Measurements from ENCODE around the gene PPOX.

The PPOX gene

DNA sequence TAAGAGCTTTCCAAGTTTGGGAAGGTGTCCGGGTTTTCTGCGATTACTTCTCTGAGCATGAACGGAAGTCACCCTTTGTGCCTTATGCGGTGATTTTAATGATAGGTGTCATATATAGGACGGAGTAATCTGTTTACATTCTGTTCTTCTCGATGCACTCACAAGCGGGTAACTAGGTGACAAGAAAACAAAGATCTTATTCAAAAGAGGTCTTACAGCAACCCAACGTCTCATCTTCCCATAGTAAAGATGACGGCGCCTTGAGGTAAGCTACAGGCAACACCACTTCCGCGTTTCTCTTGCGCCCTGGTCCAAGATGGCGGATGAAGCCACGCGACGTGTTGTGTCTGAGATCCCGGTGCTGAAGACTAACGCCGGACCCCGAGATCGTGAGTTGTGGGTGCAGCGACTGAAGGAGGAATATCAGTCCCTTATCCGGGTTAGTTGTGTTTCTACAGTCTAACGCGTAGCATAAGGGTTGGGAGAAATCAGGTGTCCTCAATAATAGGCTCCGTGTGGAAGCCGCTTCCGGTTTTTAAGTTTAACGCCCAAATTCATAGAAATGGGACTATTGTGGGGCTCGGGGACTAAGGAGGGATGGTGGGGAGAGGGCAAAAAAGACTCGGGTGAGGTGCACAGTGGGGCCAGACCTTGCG is 12.4 kb upstream of the PPOX start, which contains the start of gene UFC1:
UFC1 (plus strand) TSS at position 297 of the 656 bp plus-strand sequence; CDS start at position 317, 20 bp downstream.
- DNase-seq: peak; percentile 83

DNA sequence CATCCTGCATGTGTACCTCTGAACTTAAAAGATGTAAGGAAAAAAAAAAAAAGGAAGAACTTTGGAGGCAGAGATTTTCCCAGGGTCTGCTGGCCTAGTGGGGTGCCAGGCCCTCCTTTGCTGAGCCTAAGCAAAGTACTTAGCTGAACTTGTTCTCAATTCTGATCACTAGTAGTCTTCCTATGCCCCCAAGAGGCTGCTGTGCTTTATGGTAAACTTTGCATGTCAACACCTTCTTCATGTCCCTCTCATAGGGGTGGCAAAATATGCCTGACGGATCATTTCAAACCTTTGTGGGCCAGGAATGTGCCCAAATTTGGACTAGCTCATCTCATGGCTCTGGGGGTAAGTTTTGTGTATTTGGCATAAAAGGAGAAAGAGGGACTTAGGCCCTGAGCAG is 8.4 kb upstream of the PPOX start:
- DNase-seq: no peak

DNA sequence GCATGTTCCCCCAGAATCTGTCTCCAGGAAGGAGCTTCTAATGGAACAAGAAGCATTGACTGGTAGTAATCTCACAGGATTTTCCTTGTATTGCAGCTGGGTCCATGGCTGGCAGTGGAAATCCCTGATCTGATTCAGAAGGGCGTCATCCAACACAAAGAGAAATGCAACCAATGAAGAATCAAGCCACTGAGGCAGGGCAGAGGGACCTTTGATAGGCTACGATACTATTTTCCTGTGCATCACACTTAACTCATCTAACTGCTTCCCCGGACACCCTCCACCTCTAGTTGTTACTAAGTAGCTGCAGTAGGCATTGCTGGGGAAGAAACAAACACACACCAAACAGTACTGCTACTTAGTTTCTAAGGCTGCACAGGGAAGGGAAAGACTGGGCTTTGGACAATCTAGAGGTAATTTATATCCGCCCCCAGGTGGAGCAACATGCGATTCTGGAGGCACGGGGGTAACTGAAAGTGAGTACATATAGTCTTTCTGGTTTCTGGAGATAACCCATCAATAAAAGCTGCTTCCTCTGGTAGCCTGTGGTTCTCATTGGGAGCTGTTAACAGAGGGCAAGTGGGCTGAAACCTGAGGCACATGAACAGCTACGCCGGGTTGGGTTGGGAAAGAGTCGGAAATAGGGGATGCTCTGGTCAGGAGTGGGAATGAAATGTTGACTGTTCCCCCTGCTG is 7.8 kb upstream of the PPOX start:
- DNase-seq: no peak

- DNase-seq: peak; percentile 87
Observed at GRCh38 chr1:161159087-161159912, 6.9 kb upstream of the PPOX start, which contains the start of gene USP21. TSS of gene USP21 (plus strand) at chr1:161159500. CDS start at chr1:161160641, 1,141 bp downstream.

DNA sequence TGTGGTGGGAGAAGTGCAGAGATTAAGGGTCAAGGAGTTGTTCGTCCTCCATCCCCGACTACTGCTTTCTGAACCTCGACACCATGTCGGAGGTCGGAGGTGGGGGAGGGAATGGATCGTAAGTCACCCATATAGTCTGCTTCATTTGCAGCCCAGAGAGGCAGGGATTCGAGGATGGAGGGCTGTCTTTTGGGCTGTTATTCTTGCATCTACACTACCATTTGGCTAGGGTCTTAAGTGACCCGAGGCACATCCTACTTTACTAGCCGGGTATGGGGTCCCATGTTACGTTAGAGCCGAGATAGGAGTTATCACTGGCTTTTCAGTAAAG is 6.3 kb upstream of the PPOX start:
- DNase-seq: no peak

DNA sequence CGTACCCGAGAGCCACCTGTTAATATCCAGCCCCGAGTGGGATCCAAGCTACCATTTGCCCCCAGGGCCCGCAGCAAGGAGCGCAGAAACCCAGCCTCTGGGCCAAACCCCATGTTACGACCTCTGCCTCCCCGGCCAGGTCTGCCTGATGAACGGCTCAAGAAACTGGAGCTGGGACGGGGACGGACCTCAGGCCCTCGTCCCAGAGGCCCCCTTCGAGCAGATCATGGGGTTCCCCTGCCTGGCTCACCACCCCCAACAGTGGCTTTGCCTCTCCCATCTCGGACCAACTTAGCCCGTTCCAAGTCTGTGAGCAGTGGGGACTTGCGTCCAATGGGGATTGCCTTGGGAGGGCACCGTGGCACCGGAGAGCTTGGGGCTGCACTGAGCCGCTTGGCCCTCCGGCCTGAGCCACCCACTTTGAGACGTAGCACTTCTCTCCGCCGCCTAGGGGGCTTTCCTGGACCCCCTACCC is 5.5 kb upstream of the PPOX start:
- no peak for DNase-seq

- no peak for DNase-seq
Observed at GRCh38 chr1:161161652-161162051, 4.6 kb upstream of the PPOX start.

DNA sequence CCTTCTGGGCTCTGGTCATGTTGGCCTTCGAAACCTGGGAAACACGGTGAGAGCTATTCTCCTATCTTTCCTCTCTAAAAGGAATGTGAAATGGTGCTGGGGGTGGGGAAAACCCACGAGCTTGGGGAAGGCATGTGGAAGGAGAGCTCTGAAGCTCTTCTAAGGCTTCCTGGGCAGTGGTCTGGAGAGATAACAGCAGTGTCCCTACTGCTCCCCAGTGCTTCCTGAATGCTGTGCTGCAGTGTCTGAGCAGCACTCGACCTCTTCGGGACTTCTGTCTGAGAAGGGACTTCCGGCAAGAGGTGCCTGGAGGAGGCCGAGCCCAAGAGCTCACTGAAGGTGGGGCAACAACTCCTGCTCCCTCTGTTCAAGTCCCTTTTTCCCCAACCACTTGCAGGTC is 4.2 kb upstream of the PPOX start:
- DNase-seq: no peak

- DNase-seq: no peak
Observed at GRCh38 chr1:161162806-161163205, 3.4 kb upstream of the PPOX start.

DNA sequence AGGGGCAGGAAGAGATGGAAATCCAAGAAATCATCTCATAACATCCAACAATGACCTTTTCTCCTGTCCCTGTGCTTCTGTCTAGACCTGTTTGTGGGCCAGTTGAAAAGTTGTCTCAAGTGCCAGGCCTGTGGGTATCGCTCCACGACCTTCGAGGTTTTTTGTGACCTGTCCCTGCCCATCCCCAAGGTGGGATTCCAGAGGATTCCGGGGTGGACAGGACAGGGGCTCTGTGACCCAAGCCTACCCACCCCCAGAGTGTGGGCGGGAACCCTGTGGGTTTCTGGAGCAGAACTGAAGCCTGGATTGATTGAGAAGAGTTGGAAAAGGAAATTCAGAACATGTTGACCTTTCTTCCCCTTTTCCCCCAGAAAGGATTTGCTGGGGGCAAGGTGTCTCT is 2.4 kb upstream of the PPOX start:
- DNase-seq: no peak

DNA sequence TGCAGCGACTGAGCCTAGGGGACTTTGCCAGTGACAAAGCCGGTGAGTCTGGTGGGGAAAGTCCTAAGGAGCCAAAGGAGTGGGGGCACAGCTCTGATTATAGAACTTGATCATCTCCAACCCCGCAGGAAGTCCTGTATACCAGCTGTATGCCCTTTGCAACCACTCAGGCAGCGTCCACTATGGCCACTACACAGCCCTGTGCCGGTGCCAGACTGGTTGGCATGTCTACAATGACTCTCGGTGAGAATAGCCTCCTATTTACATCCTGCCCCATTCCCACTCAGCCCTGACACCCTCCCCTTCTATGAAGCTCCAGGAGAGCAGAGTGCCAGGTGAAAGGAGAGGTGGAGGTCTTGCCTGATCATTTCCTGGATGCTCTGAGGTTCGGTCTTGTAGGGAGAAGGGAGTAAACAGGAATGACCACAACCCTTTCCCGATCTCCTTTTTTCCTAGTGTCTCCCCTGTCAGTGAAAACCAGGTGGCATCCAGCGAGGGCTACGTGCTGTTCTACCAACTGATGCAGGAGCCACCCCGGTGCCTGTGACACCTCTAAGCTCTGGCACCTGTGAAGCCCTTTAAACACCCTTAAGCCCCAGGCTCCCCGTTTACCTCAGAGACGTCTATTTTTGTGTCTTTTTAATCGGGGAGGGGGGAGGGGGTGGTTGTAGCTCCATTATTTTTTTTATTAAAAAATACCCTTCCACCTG is 1.2 kb upstream of the PPOX start:
- DNase-seq: no peak

GRCh38 chr1:161166669-161167548 is 683 bp downstream of the PPOX start:
- no peak for DNase-seq

- DNase-seq: no peak
Observed at GRCh38 chr1:161168906-161169305, 2.7 kb downstream of the PPOX start.

DNA sequence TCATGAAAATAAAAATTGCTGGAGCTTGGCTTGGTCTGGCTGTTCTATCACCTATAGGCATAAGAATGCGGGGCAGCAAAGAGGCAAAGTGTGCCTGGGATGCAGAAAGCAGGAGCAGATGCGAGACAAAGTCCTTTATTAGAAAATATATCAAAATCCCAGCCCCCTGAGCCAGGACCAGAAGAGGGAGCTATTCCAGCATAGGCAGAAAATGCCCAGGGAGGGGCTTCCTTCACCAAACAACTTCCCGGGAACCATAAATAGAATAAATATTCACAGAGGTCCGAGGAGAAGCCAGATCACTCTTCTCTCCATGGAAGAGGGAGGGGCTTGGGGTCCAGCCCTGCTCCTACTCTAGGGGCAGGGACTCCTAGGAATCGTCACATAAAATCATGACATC is 5.0 kb downstream of the PPOX start:
- no peak for DNase-seq

DNA sequence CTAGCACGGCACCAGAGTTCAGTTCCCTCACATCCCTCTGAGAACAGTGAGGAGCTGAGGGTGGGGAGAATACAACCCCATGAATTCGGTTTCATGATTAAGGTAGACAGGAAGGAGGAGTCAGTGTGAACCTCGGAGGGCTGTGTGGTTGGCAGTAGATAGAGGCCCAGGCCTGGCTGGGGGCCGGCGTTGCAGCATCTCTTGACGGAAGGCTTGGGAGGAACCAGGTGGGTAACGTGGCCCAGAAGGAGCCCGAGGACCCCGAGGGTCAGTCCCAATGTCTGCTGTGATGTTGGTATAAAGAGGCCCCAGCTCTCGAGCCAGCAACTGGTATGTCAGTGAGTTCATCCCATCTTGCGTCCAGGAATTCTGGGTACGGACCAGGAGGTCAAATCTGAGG is 5.5 kb downstream of the PPOX start:
- DNase-seq: no peak

- DNase-seq: no peak
Observed at GRCh38 chr1:161172349-161172748, 6.1 kb downstream of the PPOX start.

DNA sequence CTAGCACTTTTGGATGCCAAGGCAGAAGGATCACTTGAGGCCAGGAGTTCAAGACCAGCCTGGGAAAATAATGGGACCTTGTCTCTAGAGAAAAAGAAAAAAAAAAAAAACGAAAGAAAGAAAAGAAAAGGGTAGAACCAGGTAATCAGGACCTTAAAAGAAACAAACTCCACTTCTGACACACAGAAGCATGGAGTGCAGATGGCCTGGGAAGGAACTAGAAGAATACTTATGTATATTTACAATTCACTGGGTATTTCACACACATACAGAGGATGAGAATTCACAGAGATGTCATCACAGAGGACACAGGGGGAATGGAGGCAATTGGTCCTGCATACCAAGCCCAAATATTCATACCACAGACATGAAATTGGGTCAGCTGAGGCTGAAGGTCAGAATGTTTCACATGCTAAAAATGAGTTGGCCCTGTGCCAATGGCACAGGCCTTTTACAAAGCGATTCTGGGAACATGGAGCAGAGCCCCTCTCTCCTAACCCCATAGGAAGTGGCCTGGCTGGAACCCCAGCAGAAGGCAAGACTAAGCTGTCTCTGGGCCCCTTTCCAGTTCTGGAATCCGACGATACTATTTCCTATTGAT is 6.7 kb downstream of the PPOX start:
- DNase-seq: no peak

- no peak for DNase-seq
Observed at GRCh38 chr1:161173711-161174110, 7.5 kb downstream of the PPOX start.

DNA sequence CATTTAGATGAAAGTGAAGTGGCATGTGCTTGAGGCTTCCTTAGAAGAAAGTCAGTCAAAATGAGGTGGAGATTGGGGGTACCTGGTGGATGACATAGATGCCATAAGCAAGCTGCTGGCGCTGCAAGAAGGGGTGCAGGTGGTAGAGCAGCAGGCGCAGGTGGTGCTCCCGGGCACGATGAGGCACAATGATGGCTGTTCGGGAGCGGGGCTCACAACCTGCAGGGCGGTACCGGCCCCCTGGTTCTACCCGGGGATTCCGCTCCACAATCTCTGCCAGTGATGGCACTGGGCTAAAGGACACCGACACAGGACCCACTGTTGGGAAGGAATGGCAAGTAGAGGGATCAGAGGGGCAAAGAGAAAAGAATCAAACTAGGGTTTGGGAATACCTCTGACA is 8.7 kb downstream of the PPOX start:
- no peak for DNase-seq

GRCh38 chr1:161175771-161176453 is 9.7 kb downstream of the PPOX start:
- no peak for DNase-seq

All from NCI-H2171 (cell line).